ENCODE data around the gene RRAS.
"Not testable (repeated sequence)": the region's sequence is repeated elsewhere in the genome, so short reads cannot be mapped to it uniquely, and the experiment has no call there.

RRAS gene

DNA sequence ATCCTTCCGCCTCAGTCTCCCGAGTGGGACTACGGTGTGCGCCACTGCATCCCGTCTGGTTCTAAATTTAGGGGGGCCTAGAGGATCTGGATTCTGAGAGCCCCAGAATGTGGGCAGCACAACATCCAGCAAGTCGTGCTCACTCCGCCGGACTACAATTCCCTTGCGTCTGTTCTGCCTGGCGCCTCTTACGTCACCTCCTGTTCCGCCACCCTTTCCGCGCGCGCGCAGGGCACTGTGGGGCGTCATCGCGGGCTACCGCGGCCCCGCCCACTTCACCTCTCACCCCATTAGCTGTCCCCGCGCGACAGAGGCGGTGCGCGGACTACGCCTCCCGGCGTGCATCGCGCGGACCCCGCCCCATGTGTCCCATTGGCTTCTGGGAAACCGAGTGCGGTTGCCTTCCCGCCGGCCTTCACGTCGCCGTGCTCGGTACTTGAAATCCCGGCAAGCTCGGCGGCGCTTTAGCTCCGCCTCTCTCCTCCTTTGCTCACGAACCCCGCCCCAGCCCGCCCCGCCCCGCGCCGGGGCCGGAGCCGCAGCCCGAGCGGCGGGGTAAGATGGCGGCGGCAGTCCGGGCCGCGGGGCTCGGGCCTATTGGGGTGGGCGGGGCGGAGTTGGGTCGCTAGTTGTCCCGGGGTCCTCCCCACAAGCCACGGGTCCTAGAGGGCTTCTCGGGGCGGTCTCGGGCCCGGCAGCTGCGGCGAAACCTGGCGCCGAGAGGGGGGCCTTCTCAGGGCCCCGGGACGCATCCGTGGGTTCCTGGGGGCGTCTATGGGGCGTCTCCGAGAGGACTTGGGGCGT lies 1.9 kb upstream of the RRAS start, which contains the start of gene SCAF1:
Gene SCAF1, plus strand, starts transcription at position 522 of the 804 bp plus-strand sequence. CDS start 2,818 bp downstream, outside the sequence.
- DNase-seq (ENCODE audit: low spot score) = peak; percentile 92
- TF ChIP-seq, protein P1, sequence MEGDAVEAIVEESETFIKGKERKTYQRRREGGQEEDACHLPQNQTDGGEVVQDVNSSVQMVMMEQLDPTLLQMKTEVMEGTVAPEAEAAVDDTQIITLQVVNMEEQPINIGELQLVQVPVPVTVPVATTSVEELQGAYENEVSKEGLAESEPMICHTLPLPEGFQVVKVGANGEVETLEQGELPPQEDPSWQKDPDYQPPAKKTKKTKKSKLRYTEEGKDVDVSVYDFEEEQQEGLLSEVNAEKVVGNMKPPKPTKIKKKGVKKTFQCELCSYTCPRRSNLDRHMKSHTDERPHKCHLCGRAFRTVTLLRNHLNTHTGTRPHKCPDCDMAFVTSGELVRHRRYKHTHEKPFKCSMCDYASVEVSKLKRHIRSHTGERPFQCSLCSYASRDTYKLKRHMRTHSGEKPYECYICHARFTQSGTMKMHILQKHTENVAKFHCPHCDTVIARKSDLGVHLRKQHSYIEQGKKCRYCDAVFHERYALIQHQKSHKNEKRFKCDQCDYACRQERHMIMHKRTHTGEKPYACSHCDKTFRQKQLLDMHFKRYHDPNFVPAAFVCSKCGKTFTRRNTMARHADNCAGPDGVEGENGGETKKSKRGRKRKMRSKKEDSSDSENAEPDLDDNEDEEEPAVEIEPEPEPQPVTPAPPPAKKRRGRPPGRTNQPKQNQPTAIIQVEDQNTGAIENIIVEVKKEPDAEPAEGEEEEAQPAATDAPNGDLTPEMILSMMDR (conservative IDR thresholded peaks at IDR 0.05; ENCODE audit: low read depth) = no peak
- CTCF ChIA-PET = no interaction called here
- POLR2A ChIA-PET (ENCODE audit: low non-redundant PET) = interaction anchor here (0.6 to 1.6 kb wide), 6 partner anchors 22 to 96 kb away, joined by 3 to 6 read pairs (median 4); partner anchors contain the start of genes NOSIP and PRMT1
- peak within 1 kb of the TSS; percentile 100 for H3K27ac ChIP-seq

DNA sequence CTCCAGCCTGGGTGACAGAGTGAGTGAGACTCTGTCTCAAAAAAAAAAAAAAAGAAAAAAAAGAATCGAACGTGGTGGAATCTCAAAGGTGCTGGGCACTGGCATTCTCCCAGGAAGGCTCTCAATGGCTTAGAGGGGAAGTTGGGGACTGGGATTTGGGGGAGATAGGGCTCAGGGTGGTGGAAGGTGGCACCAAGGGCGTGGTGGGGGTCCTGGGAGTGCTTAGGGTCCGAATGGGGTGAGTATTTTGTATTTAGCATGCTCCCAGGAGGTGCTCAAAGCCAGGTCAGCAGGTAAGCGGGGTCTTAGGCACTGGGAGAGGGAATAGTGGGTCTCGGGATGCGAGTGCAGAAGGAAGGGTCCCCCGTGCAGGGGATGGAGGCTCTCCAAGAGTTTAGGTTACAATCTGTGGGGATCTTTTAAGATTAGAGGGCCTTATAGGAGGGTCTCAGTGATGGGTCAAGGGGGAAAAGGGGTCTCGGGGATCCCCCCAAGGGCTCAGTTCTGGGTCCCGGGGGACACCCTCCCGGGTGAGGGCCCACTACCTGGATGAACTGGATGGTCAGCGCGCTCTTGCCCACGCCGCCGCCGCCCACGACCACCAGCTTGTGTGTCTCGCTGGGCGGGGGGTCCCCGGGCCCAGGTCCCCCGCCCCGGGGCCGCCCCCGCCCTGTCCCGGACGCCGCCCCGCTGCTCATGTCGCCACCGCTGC lies 386 bp downstream of the RRAS start:
- CTCF ChIA-PET = no interaction called here
- H3K27ac ChIP-seq = peak overlapping the region; percentile 100
- TF ChIP-seq, protein P1 (conservative IDR thresholded peaks at IDR 0.05; ENCODE audit: low read depth) = no peak
- no peak for DNase-seq (ENCODE audit: low spot score)
- POLR2A ChIA-PET (ENCODE audit: low non-redundant PET) = interaction anchor here (0.5 to 1.1 kb wide), 3 partner anchors 37 to 48 kb away, joined by 3 to 6 read pairs (median 5); partner anchors contain the start of gene PRR12

DNA sequence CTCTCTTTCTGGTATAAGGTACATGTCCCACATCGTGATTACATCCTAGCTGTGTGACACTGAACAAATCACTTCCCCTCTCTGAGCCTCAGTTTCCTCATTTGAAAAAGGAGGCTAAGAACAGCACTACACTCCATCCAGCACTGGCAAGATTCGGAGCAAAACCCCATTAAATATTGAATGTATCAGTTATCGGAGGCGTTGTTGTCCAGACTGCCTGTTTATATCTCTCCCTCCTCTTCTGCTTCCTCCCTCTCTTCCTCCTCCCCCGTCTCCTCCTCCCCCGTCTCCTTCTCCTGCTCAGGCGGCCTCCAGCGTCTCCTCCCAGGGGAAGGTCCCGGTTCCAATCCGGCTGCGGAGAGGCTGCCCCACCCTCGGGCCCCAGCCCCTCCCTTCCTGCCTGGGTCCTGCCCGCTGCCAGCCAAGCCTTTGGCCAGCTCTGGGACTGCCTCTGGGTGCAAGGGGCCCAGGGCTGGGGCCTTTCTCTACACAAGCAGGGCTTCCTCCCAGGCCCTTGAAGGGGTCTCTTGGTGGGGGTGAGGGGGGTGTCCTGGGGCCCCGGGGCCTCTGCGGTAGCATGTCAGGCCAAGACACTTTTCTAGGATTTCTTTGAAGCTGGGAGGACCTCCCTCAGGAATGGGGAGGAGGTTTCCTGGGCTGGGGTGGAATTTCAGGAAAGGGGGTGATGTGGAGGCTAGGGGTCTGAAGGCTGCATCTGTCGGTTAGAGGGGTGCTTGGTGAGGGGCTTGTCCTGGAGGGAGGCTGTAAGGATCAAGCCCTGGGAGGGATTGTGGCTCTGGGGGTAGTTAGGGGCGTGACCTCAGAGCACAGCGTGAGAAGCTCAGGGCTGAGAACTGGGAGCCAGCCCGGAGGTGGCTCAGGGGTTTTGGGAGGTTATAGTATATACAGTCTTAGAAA lies 1.9 kb downstream of the RRAS start:
- DNase-seq (ENCODE audit: low spot score) = peak; percentile 72
- POLR2A ChIA-PET (ENCODE audit: low non-redundant PET) = interaction anchor here (0.7 kb wide), 1 partner anchor 57 kb away, joined by 9 read pairs; no protein-coding TSS in a partner anchor
- CTCF ChIA-PET = interaction anchor here (0.6 kb wide), 1 partner anchor 35 kb away, joined by 3 read pairs; no protein-coding TSS in a partner anchor
- peak overlapping the region; percentile 100 for H3K27ac ChIP-seq
- TF ChIP-seq, protein P1 (conservative IDR thresholded peaks at IDR 0.05; ENCODE audit: low read depth) = no peak

DNA sequence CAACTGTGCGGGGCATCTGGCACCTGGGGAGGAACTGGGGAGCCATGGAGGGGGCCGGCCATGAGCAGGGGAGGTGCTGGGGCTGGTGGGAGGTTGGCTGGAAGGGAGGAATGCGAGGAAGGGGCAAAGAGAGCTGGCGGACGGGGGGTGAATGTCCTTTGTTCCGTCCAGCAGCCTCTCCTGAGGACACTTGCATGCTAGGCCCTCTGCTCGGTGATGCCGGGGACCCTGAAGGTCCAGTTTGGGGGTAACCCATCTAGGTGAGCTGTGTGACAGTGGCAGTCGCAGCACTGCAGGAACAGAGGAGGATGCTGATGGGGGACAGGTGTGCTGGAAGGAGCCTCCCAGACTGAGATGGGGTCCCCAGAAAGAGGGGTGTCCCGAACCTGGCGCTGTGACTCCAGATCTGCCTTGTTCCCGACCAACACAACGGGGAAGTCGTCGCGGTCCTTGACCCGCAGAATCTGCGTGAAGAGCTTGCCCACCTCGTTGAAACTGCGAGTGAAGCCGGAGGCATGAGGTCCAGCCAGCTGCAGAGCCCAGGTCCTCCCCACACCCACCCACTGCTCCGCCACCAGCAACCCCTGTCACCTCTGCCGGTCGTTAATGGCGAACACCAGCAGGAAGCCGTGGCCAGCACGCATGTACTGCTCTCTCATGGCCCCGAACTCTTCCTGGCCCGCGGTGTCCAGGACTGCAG lies 3.6 kb downstream of the RRAS start:
- TF ChIP-seq, protein P1 (conservative IDR thresholded peaks at IDR 0.05; ENCODE audit: low read depth) = no peak
- H3K27ac ChIP-seq = peak overlapping the region; percentile 100
- ChIA-PET CTCF (interaction anchor here (0.7 kb wide), 1 partner anchor 14 kb away, joined by 3 read pairs; no protein-coding TSS in a partner anchor), POLR2A (ENCODE audit: low non-redundant PET) (interaction anchor here (0.5 kb wide), 1 partner anchor 1150 kb away, joined by 5 read pairs; no protein-coding TSS in a partner anchor)
- no peak for DNase-seq (ENCODE audit: low spot score)

DNA sequence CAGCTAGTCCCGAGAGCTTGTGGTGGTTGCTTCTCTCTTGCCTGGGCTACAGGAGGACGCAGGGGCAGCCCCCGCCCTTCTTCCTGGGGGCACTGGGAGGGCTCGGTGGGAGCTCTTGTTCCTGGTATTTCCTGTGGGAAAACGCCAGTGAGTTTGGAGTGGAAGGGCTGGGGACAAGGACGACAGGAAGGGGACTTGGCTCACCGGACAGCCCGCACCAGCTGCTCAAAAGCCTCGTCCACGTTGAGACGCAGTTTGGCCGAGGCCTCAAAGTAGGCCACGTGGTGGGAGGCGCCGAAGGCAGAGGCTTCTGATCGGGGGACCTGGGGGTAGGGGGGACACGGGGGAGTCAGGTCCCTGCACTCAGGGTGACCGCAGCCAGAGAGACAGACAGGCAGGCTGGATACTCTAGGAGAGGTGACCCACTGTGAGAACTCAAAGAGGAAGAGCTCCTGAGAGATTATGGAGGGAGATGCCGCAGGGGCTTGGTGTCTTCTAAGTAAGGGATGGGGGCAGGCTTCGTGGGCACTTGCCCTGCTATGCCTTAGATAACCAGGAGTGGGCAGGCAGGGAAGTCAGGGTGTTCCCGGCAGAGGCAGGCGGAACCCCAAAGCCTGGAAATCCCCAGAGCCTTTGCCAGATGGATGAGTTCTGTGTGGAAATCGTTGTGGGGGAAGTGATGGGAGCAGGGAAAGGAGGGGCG lies 4.3 kb downstream of the RRAS start:
- ChIA-PET CTCF (interaction anchor here (0.7 to 0.8 kb wide), 2 partner anchors 14 to 46 kb away, joined by 3 to 5 read pairs; no protein-coding TSS in a partner anchor), POLR2A (ENCODE audit: low non-redundant PET) (no interaction called here)
- TF ChIP-seq, protein P1 (conservative IDR thresholded peaks at IDR 0.05; ENCODE audit: low read depth) = no peak
- DNase-seq (ENCODE audit: low spot score) = no peak
- H3K27ac ChIP-seq = peak overlapping the region; percentile 100

DNA sequence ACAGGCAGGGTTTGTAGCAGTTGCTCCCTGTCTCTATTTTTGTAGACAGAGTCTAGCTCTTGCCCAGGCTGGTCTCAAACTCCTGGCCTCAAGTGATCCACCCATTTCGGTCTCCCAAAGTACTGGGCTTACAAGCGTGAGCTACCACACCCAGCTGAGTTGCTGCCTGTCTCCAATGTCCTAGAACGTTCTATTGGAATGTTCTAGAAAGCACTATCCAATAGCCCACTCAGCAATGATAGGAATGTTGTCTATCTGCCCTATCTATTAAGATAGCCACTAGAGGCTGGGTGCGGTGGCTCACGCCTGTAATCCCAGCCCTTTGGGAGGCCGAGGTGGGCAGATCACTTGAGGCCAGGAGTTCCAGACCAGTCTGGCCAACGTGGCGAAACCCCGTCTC lies 6.7 kb downstream of the RRAS start:
- DNase-seq (ENCODE audit: low spot score); CTCF ChIA-PET; POLR2A ChIA-PET (ENCODE audit: low non-redundant PET): not testable (repeated sequence)
- peak overlapping the region; percentile 100 for H3K27ac ChIP-seq
